HEK293 (cell line): ENCODE results near the gene TAMALIN.

Experiments
- CTCF ChIA-PET: fragments of 350-600 bp; formaldehyde crosslinking; extraction: SDS; loops from one replicate; lab custom pipeline; 2021; ENCODE audit warnings: antibody characterized with exemption; lab: Yijun Ruan, JAX
- POLR2A ChIA-PET: fragments of 300-600 bp; formaldehyde crosslinking; extraction: SDS; loops from one replicate; lab custom pipeline; 2020; ENCODE audit warnings: antibody characterized with exemption, inconsistent platforms; lab: Yijun Ruan, JAX
- H3K27ac ChIP-seq: fragments of 200-500 bp; sonication (Bioruptor generic); 2 replicates; pipeline ENCODE4 v1.5.1; 2014; ENCODE audit warnings: low read depth, low read length, control low read depth, inconsistent platforms; ENCODE audit errors: extremely low read depth
- H3K36me3 ChIP-seq, 2 experiments: fragments of 200-500 bp in 1 of 2; sonication (Bioruptor generic) in 1 of 2; 1 replicate in 1 of 2; 2 replicates in 1 of 2; pipeline ENCODE4 v1.5.1; 2014 to 2017; ENCODE audit warnings: inconsistent platforms in 2 of 2, low read length in 2 of 2; ENCODE audit not compliant: control insufficient read depth in 2 of 2, insufficient read depth in 1 of 2
- H3K4me1 ChIP-seq: fragments of 200-500 bp; sonication (Bioruptor generic); 2 replicates; pipeline ENCODE4 v1.5.1; 2014; ENCODE audit warnings: mild to moderate bottlenecking, low read length, inconsistent platforms; ENCODE audit not compliant: control insufficient read depth, insufficient read depth
- H3K4me3 ChIP-seq: 2 replicates; pipeline ENCODE4 v1.5.1; 2011; ENCODE audit warnings: low read depth, mild to moderate bottlenecking, control low read depth, low read length, moderate library complexity
- H3K9me3 ChIP-seq: fragments of 200-500 bp; sonication (Bioruptor generic); 2 replicates; pipeline ENCODE4 v1.5.1; 2014; ENCODE audit warnings: low read depth, low read length, inconsistent platforms; ENCODE audit not compliant: control insufficient read depth, insufficient read depth
- BCL11B ChIP-seq: fragments of 450-650 bp; formaldehyde crosslinking; IDR thresholded peaks from 2 replicates; pipeline ENCODE4 v1.5.1; 2016; ENCODE audit warnings: low read depth, missing biosample characterization, missing genetic modification characterization
- HOXA7 ChIP-seq: sonication (generic); formaldehyde crosslinking; IDR thresholded peaks from 2 replicates; pipeline ENCODE4 v1.8.1; 2022; ENCODE audit warnings: missing genetic modification reagents, borderline replicate concordance
- KLF17 ChIP-seq: fragments of 450-650 bp; formaldehyde crosslinking; IDR thresholded peaks from 2 replicates; pipeline ENCODE4 v1.5.1; 2016; ENCODE audit warnings: missing biosample characterization, missing genetic modification characterization
- PRDM1 ChIP-seq: fragments of 450-650 bp; formaldehyde crosslinking; IDR thresholded peaks from 2 replicates; pipeline ENCODE4; 2016; ENCODE audit warnings: missing biosample characterization, missing genetic modification characterization
- REPIN1 ChIP-seq: fragments of 450-650 bp; formaldehyde crosslinking; IDR thresholded peaks from 2 replicates; pipeline ENCODE4 v1.5.1; 2017; ENCODE audit warnings: missing biosample characterization, missing genetic modification characterization, low read depth
- SCRT1 ChIP-seq: fragments of 450-650 bp; formaldehyde crosslinking; IDR thresholded peaks from 2 replicates; pipeline ENCODE4 v1.5.1; 2016; ENCODE audit warnings: missing biosample characterization, missing genetic modification characterization, borderline replicate concordance
- ZBTB1 ChIP-seq: fragments of 450-650 bp; formaldehyde crosslinking; IDR thresholded peaks from 2 replicates; pipeline ENCODE4 v1.5.1; 2016; ENCODE audit warnings: missing biosample characterization, missing genetic modification characterization
- ZNF112 ChIP-seq: fragments of 450-650 bp; formaldehyde crosslinking; IDR thresholded peaks from 2 replicates; pipeline ENCODE4 v1.5.0; 2017; ENCODE audit warnings: missing biosample characterization, missing genetic modification characterization
- ZNF121 ChIP-seq: fragments of 450-650 bp; formaldehyde crosslinking; IDR thresholded peaks from 2 replicates; pipeline ENCODE4 v1.5.1; 2016; ENCODE audit warnings: missing biosample characterization, missing genetic modification characterization
- ZNF146 ChIP-seq: fragments of 450-650 bp; formaldehyde crosslinking; IDR thresholded peaks from 2 replicates; pipeline ENCODE4 v1.5.1; 2016; ENCODE audit warnings: missing biosample characterization, missing genetic modification characterization
- ZNF23 ChIP-seq: fragments of 450-650 bp; formaldehyde crosslinking; IDR thresholded peaks from 2 replicates; pipeline ENCODE4 v1.5.1; 2016; ENCODE audit warnings: missing biosample characterization, missing genetic modification characterization, borderline replicate concordance
- ZNF302 ChIP-seq: fragments of 450-650 bp; formaldehyde crosslinking; IDR thresholded peaks from 2 replicates; pipeline ENCODE4 v1.5.1; 2016; ENCODE audit warnings: missing biosample characterization, missing genetic modification characterization, low read depth
- ZNF549 ChIP-seq: fragments of 450-650 bp; IDR thresholded peaks from 2 replicates; pipeline ENCODE4 v1.5.1; 2018; ENCODE audit warnings: missing biosample characterization, missing genetic modification characterization, mild to moderate bottlenecking, inconsistent platforms, moderate library complexity
- ZNF571 ChIP-seq: fragments of 450-650 bp; formaldehyde crosslinking; IDR thresholded peaks from 2 replicates; pipeline ENCODE4 v1.5.0; 2017; ENCODE audit warnings: missing biosample characterization, missing genetic modification characterization
- ZNF580 ChIP-seq: fragments of 450-650 bp; formaldehyde crosslinking; IDR thresholded peaks from 2 replicates; pipeline ENCODE4 v1.5.1; 2016; ENCODE audit warnings: missing biosample characterization, missing genetic modification characterization
- ZNF645 ChIP-seq: fragments of 450-650 bp; formaldehyde crosslinking; IDR thresholded peaks from 2 replicates; pipeline ENCODE4; 2016; ENCODE audit warnings: missing biosample characterization, missing genetic modification characterization
- ZNF660 ChIP-seq: fragments of 450-650 bp; IDR thresholded peaks from 2 replicates; pipeline ENCODE4 v1.5.1; 2018; ENCODE audit warnings: missing biosample characterization, mild to moderate bottlenecking, missing genetic modification characterization
- ZNF707 ChIP-seq: fragments of 450-650 bp; formaldehyde crosslinking; IDR thresholded peaks from 2 replicates; pipeline ENCODE4 v1.5.1; 2016; ENCODE audit warnings: missing biosample characterization, missing genetic modification characterization

Gene TAMALIN

GRCh38 chr12:51961834-51962233 is 44.9 kb upstream of the TAMALIN start:
- Histone ChIP-seq H3K27ac (no peak overlapping the region), H3K9me3 (no peaks in the 10 kb centered on the region), H3K4me3 (no peak overlapping the region), H3K4me1 (peaks cover 3% of the 10 kb centered on the region; the same call in 1 of the 2 replicates), H3K36me3 (peaks cover 16 to 24% of the 10 kb centered on the region in 2 experiments)
- CTCF ChIA-PET: interaction anchor here (0.6 to 3.7 kb wide), 13 partner anchors 9 to 161 kb away, joined by 3 to 49 read pairs (median 4); no protein-coding TSS in a partner anchor
- TF ChIP-seq PRDM1 (tag by site-specific recombination): peak; percentile 38; the same call in 1 of the 2 replicates
- no peak for TF ChIP-seq SCRT1 (tag by site-specific recombination)
- POLR2A ChIA-PET: no interaction called here

- peaks cover 3% of the 10 kb centered on the region; the same call in 1 of the 2 replicates for H3K4me1 ChIP-seq
- ChIA-PET CTCF (interaction anchor here (0.6 to 3.7 kb wide), 9 partner anchors 8 to 539 kb away, joined by 3 to 49 read pairs (median 6); no protein-coding TSS in a partner anchor), POLR2A (no interaction called here)
- no peak overlapping the region for H3K27ac ChIP-seq
- H3K36me3 ChIP-seq: peaks cover 16 to 24% of the 10 kb centered on the region in 2 experiments
- H3K4me3 ChIP-seq: no peak overlapping the region
- TF ChIP-seq ZNF112 (tag by site-specific recombination) (no peak), ZNF571 (no peak)
- H3K9me3 ChIP-seq: no peaks in the 10 kb centered on the region
These were observed 44.0 kb upstream of the TAMALIN start for GRCh38 chr12:51962737-51963136.

GRCh38 chr12:51963477-51963876 is 43.3 kb upstream of the TAMALIN start:
- peaks cover 16 to 24% of the 10 kb centered on the region in 2 experiments for H3K36me3 ChIP-seq
- ChIA-PET CTCF (interaction anchor here (2.2 to 3.7 kb wide), 2 partner anchors 8 to 69 kb away, joined by 9 to 49 read pairs; no protein-coding TSS in a partner anchor), POLR2A (no interaction called here)
- no peaks in the 10 kb centered on the region for H3K9me3 ChIP-seq
- peaks cover 3% of the 10 kb centered on the region; the same call in 1 of the 2 replicates for H3K4me1 ChIP-seq
- no peak overlapping the region for H3K27ac ChIP-seq
- no peak overlapping the region for H3K4me3 ChIP-seq
- no peak for TF ChIP-seq ZBTB1 (tag by site-specific recombination)
- TF ChIP-seq ZNF707 (tag by site-specific recombination): no peak
- TF ChIP-seq ZNF302 (tag by site-specific recombination): no peak
- TF ChIP-seq BCL11B (tag by site-specific recombination): no peak
- TF ChIP-seq ZNF23: no peak
- no peak for TF ChIP-seq HOXA7 (CRISPR knock-in tag)
- TF ChIP-seq ZNF146 (tag by site-specific recombination): peak; percentile 82
- no peak for TF ChIP-seq KLF17 (tag by site-specific recombination)
- no peak for TF ChIP-seq ZNF580 (tag by site-specific recombination)
- no peak for TF ChIP-seq ZNF549 (tag by site-specific recombination)
- peak; percentile 54 for TF ChIP-seq ZNF660 (tag by site-specific recombination)

DNA sequence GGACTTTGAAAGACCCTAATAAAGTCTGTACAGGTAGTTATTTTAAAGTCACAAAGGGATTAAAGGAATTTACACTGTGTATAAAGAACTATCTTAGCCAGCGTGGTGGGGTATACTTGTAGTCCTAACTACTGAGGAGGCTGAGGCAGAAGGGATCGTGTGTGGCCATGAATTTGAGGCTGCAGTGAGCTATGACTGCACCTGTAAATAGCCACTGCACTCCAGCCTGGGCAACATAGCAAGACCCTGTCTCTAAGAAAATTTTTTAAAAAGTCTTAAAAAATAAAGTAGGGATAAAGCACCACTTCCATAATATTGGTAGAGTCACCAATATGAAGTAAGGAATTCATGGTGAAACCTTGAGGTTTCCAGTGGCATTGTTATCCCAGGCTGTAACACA is 37.1 kb upstream of the TAMALIN start:
- CTCF ChIA-PET: interaction anchor here (1.0 to 3.8 kb wide), 13 partner anchors 8 to 99 kb away, joined by 3 to 49 read pairs (median 16); partner anchors contain the start of gene ACVR1B
- no peak for TF ChIP-seq REPIN1 (tag by site-specific recombination)
- no peak for TF ChIP-seq ZNF645
- peak; percentile 87 for TF ChIP-seq ZNF121 (tag by site-specific recombination)
- peak; percentile 73 for TF ChIP-seq ZNF660 (tag by site-specific recombination)
- Histone ChIP-seq H3K27ac (no peak overlapping the region), H3K36me3 (no peaks in the 10 kb centered on the region), H3K9me3 (no peaks in the 10 kb centered on the region), H3K4me1 (peaks cover 20% of the 10 kb centered on the region), H3K4me3 (no peak overlapping the region)
- POLR2A ChIA-PET: no interaction called here
